A549 treated with dexamethasone at 1 μM for 4 hours (cell line): ENCODE data around the gene DKK1. TPM values are rescaled to one million over a fixed set of nuclear protein-coding genes. Genes with fewer than 3 reads are reported as not detected.

Experiments
- total RNA-seq: library from RNA; stranded (reverse); fragments of 200-300 nt; extraction: Qiagen RNA extraction; gene quantifications from 5 replicates; pipeline ENCODE4 v1.2.3, GENCODE V29; 2022

The DKK1 gene
- 360 to 484 TPM (median 396 TPM) in 5 replicates for total RNA-seq

GRCh38 chr10:52313933-52314821 lies at the start of gene DKK1:
Gene DKK1, plus strand, starts transcription at chr10:52314281. Its CDS starts 154 bp downstream, at chr10:52314435.

